Activated CD8-positive, alpha-beta memory T cell treated with anti-CD3 and anti-CD28 coated beads, Interleukin-2, amount 50 U/mL, for 24 hours (primary cell): ENCODE results near the gene ZFP82.

Experiments
- DNase-seq: peaks from one replicate; pipeline ENCODE4 v3.0.0-alpha.2; 2020; ENCODE audit errors: extremely low read depth

ZFP82 gene

GRCh38 chr19:36371886-36372285 is 46.6 kb downstream of the ZFP82 start:
- DNase-seq, result no peak

GRCh38 chr19:36363845-36364244 is 54.6 kb downstream of the ZFP82 start:
- DNase-seq, result no peak
